ENCODE measurements around the gene STK24.

Gene STK24

DNA sequence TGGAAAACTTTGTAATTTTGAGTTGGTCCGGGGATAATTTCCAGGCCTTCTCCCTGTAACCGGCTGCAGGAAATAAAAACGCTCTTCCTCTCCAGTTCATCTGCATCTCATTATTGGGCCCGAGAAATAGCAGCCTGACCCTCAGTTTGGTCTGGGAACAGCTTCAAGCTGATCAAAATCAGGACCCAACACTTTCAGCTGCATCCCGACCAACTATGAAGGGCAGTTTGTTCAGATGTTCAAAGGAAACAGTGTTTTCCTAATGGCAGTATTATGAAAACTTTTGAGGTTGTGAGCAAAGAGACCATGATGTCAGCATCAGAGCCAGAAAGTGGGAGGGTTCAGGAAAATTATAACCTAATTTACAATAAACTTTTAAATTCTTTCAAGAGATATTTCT lies 35.7 kb downstream of the STK24 start:
- Histone ChIP-seq H3K27ac (ENCODE audit: low read depth, low read length) (no peak overlapping the region), H3K9me3 (ENCODE audit: insufficient read depth, low read length) (no peaks in the 10 kb centered on the region), H3K4me3 (ENCODE audit: insufficient read depth, low read length, poor library complexity, severe bottlenecking) (no peak overlapping the region), H3K36me3 (ENCODE audit: low read length) (no peaks in the 10 kb centered on the region), H3K27me3 (ENCODE audit: low read length) (no peaks in the 10 kb centered on the region), H3K4me2 (ENCODE audit: low read depth, low read length, poor library complexity, severe bottlenecking) (no peak overlapping the region), H3K9me2 (replicated peaks; ENCODE audit: insufficient read depth, low read length) (no peaks in the 10 kb centered on the region), H3F3A (ENCODE audit: insufficient read depth) (no peaks in the 10 kb centered on the region), H2AFZ (ENCODE audit: low read depth, low read length, severe bottlenecking) (no peak overlapping the region), H3K79me2 (ENCODE audit: insufficient read depth, low read length) (peaks cover 71% of the 10 kb centered on the region), H3K9ac (ENCODE audit: low read length) (no peak overlapping the region), H4K20me1 (ENCODE audit: low read depth, low read length) (peaks cover 9% of the 10 kb centered on the region; the same call in 1 of the 2 replicates)
- TF ChIP-seq EZH2phosphoT487 (conservative IDR thresholded peaks at IDR 0.05; ENCODE audit: low read length) (no peak), CTCF (IDR thresholded peaks at IDR 0.05; ENCODE audit: insufficient read depth, low read length, poor library complexity, severe bottlenecking) (no peak)

GRCh38 chr13:98540476-98540875 lies 36.4 kb downstream of the STK24 start:
- Histone ChIP-seq H3K9me2 (replicated peaks; ENCODE audit: insufficient read depth, low read length) (no peaks in the 10 kb centered on the region), H3K4me2 (ENCODE audit: low read depth, low read length, poor library complexity, severe bottlenecking) (no peak overlapping the region), H3F3A (ENCODE audit: insufficient read depth) (no peaks in the 10 kb centered on the region), H3K4me3 (ENCODE audit: insufficient read depth, low read length, poor library complexity, severe bottlenecking) (no peak overlapping the region), H3K79me2 (ENCODE audit: insufficient read depth, low read length) (peaks cover 73% of the 10 kb centered on the region), H2AFZ (ENCODE audit: low read depth, low read length, severe bottlenecking) (no peak overlapping the region), H3K27me3 (ENCODE audit: low read length) (no peaks in the 10 kb centered on the region), H3K9me3 (ENCODE audit: insufficient read depth, low read length) (no peaks in the 10 kb centered on the region), H3K36me3 (ENCODE audit: low read length) (no peaks in the 10 kb centered on the region), H3K27ac (ENCODE audit: low read depth, low read length) (no peak overlapping the region), H4K20me1 (ENCODE audit: low read depth, low read length) (peaks cover 9% of the 10 kb centered on the region; the same call in 1 of the 2 replicates), H3K9ac (ENCODE audit: low read length) (no peak overlapping the region)
- TF ChIP-seq CTCF (IDR thresholded peaks at IDR 0.05; ENCODE audit: insufficient read depth, low read length, poor library complexity, severe bottlenecking) (no peak), EZH2phosphoT487 (conservative IDR thresholded peaks at IDR 0.05; ENCODE audit: low read length) (no peak)

DNA sequence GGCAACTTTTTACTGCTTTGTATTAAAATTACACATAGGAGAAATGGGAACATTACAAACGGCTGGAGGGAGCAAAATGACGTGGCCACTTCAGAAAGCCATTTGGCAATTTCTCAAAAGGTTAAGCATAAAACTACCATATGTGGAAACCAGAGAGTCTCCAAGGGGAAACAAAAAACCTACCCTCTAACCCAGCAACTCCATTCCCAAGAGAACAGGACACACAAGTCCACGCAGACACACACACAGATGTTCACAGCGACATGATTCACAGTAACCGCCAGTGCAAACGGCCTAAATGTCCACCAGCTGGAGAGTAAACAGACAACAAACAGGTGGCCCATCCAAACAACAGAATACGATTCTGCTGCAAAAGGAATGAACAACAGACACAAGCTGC lies 37.2 kb downstream of the STK24 start:
- Histone ChIP-seq H3K9ac (ENCODE audit: low read length) (no peak overlapping the region), H3K9me2 (replicated peaks; ENCODE audit: insufficient read depth, low read length) (no peaks in the 10 kb centered on the region), H3K4me2 (ENCODE audit: low read depth, low read length, poor library complexity, severe bottlenecking) (no peak overlapping the region), H3K27me3 (ENCODE audit: low read length) (no peaks in the 10 kb centered on the region), H2AFZ (ENCODE audit: low read depth, low read length, severe bottlenecking) (no peak overlapping the region), H3K36me3 (ENCODE audit: low read length) (no peaks in the 10 kb centered on the region), H3K9me3 (ENCODE audit: insufficient read depth, low read length) (no peaks in the 10 kb centered on the region), H4K20me1 (ENCODE audit: low read depth, low read length) (peaks cover 9% of the 10 kb centered on the region; the same call in 1 of the 2 replicates), H3K4me3 (ENCODE audit: insufficient read depth, low read length, poor library complexity, severe bottlenecking) (no peak overlapping the region), H3K27ac (ENCODE audit: low read depth, low read length) (no peak overlapping the region), H3F3A (ENCODE audit: insufficient read depth) (no peaks in the 10 kb centered on the region), H3K79me2 (ENCODE audit: insufficient read depth, low read length) (peaks cover 71% of the 10 kb centered on the region)
- TF ChIP-seq EZH2phosphoT487 (conservative IDR thresholded peaks at IDR 0.05; ENCODE audit: low read length) (no peak), CTCF (IDR thresholded peaks at IDR 0.05; ENCODE audit: insufficient read depth, low read length, poor library complexity, severe bottlenecking) (no peak)

Data from SU-DHL-6 (cell line).